Thyroid gland (tissue), 4 donors: ENCODE results near the gene ZNF778.

ENCODE experiments used
- CTCF ChIP-seq, 6 experiments: fragments of 200-600 bp in 3 of 6; fragments of 450-650 bp in 3 of 6; sonication (generic) in 3 of 6; IDR thresholded peaks; one replicate each; pipeline ENCODE4 v1.5.1; 2016 to 2019; ENCODE audit warnings: antibody characterized with exemption in 6 of 6, mild to moderate bottlenecking in 2 of 6, inconsistent platforms in 1 of 6, moderate library complexity in 1 of 6
- POLR2A ChIP-seq, 2 donors: fragments of 450-650 bp; IDR thresholded peaks; one replicate each; pipeline ENCODE4 v1.6.1; 2017; ENCODE audit warnings: antibody characterized with exemption in 2 of 2, mild to moderate bottlenecking in 2 of 2, moderate library complexity in 1 of 2

- TF ChIP-seq POLR2A (IDR thresholded peaks at IDR 0.05) (no peak), CTCF (IDR thresholded peaks at IDR 0.05) (no peak)
Measured at GRCh38 chr16:89277641-89278341, 60.3 kb downstream of the ZNF778 start.
